ENCODE results near the gene HECTD4.

DNA sequence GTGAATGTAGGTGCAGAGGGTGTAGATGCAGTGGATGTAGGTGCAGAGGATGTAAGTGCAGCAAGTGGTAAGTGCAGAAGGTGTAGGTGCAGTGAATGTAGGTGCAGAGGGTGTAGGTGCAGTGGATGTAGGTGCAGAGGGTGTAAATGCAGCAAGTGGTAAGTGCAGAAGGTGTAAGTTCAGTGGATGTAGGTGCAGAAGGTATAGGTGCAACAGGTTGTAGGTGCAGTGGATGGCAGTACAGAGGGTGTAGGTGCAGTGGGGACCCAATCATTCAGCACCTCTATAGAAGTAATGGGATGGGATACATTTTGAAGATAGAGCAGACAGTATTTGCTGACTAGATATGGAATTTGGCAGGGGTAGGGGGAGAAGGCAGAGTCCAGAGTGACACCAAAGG, 85.0 kb downstream of the HECTD4 start:
- TF ChIP-seq, protein P1, sequence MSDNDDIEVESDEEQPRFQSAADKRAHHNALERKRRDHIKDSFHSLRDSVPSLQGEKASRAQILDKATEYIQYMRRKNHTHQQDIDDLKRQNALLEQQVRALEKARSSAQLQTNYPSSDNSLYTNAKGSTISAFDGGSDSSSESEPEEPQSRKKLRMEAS (IDR thresholded peaks at IDR 0.05), result no peak
- TF ChIP-seq, protein P2, sequence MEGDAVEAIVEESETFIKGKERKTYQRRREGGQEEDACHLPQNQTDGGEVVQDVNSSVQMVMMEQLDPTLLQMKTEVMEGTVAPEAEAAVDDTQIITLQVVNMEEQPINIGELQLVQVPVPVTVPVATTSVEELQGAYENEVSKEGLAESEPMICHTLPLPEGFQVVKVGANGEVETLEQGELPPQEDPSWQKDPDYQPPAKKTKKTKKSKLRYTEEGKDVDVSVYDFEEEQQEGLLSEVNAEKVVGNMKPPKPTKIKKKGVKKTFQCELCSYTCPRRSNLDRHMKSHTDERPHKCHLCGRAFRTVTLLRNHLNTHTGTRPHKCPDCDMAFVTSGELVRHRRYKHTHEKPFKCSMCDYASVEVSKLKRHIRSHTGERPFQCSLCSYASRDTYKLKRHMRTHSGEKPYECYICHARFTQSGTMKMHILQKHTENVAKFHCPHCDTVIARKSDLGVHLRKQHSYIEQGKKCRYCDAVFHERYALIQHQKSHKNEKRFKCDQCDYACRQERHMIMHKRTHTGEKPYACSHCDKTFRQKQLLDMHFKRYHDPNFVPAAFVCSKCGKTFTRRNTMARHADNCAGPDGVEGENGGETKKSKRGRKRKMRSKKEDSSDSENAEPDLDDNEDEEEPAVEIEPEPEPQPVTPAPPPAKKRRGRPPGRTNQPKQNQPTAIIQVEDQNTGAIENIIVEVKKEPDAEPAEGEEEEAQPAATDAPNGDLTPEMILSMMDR (IDR thresholded peaks at IDR 0.05; ENCODE audit: low read depth, low read length, missing input control), result no peak
- no peak for TF ChIP-seq GABPA (IDR thresholded peaks at IDR 0.05 in 1 of 2, conservative IDR thresholded peaks at IDR 0.05 in 1 of 2)
- no peak for TF ChIP-seq SP1 (IDR thresholded peaks at IDR 0.05)
- no peak for TF ChIP-seq EGR1 (IDR thresholded peaks at IDR 0.05; ENCODE audit: low read depth in 2 of 2)
- TF ChIP-seq HNF4G (IDR thresholded peaks at IDR 0.05), result no peak
- TF ChIP-seq, protein P3, sequence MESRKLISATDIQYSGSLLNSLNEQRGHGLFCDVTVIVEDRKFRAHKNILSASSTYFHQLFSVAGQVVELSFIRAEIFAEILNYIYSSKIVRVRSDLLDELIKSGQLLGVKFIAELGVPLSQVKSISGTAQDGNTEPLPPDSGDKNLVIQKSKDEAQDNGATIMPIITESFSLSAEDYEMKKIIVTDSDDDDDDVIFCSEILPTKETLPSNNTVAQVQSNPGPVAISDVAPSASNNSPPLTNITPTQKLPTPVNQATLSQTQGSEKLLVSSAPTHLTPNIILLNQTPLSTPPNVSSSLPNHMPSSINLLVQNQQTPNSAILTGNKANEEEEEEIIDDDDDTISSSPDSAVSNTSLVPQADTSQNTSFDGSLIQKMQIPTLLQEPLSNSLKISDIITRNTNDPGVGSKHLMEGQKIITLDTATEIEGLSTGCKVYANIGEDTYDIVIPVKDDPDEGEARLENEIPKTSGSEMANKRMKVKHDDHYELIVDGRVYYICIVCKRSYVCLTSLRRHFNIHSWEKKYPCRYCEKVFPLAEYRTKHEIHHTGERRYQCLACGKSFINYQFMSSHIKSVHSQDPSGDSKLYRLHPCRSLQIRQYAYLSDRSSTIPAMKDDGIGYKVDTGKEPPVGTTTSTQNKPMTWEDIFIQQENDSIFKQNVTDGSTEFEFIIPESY (IDR thresholded peaks at IDR 0.05), result no peak
- no peak for TF ChIP-seq RXRA (IDR thresholded peaks at IDR 0.05)
- no peak for TF ChIP-seq TAF1 (conservative IDR thresholded peaks at IDR 0.05)
- TF ChIP-seq, protein P4, sequence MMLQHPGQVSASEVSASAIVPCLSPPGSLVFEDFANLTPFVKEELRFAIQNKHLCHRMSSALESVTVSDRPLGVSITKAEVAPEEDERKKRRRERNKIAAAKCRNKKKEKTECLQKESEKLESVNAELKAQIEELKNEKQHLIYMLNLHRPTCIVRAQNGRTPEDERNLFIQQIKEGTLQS (IDR thresholded peaks at IDR 0.05), result no peak
- TF ChIP-seq, protein P5, sequence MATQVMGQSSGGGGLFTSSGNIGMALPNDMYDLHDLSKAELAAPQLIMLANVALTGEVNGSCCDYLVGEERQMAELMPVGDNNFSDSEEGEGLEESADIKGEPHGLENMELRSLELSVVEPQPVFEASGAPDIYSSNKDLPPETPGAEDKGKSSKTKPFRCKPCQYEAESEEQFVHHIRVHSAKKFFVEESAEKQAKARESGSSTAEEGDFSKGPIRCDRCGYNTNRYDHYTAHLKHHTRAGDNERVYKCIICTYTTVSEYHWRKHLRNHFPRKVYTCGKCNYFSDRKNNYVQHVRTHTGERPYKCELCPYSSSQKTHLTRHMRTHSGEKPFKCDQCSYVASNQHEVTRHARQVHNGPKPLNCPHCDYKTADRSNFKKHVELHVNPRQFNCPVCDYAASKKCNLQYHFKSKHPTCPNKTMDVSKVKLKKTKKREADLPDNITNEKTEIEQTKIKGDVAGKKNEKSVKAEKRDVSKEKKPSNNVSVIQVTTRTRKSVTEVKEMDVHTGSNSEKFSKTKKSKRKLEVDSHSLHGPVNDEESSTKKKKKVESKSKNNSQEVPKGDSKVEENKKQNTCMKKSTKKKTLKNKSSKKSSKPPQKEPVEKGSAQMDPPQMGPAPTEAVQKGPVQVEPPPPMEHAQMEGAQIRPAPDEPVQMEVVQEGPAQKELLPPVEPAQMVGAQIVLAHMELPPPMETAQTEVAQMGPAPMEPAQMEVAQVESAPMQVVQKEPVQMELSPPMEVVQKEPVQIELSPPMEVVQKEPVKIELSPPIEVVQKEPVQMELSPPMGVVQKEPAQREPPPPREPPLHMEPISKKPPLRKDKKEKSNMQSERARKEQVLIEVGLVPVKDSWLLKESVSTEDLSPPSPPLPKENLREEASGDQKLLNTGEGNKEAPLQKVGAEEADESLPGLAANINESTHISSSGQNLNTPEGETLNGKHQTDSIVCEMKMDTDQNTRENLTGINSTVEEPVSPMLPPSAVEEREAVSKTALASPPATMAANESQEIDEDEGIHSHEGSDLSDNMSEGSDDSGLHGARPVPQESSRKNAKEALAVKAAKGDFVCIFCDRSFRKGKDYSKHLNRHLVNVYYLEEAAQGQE (IDR thresholded peaks at IDR 0.05), result no peak
- TF ChIP-seq JUND (IDR thresholded peaks at IDR 0.05), result no peak
- no peak for TF ChIP-seq RAD21 (IDR thresholded peaks at IDR 0.05)

Data from liver (tissue), 3 donors.